CD4-positive, alpha-beta T cell treated with Interleukin-15 for 1 hour (primary cell): ENCODE measurements around the gene BRSK2.

Experiments
- DNase-seq: peaks from one replicate; pipeline ENCODE4 v3.0.0-alpha.2; 2020

The BRSK2 gene

DNA sequence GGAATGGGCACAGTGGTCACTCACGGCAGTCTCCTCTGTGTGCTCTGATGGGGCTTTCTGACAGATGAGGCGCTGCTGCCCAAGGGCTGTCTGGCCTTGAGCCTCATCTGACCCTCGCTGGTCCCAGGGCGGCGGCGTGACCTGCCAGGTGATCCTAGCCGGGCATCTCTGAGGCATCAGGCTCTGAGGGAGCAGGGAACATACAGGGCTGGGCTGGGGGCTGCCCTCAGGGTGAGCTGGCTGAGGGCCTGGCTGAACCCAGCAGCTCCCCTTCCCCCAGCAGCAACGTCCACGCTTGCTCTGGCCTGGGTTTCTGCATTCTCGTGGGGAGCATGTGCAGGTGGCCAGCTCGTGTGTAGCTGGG is 49.2 kb downstream of the BRSK2 start:
- no peak for DNase-seq

DNA sequence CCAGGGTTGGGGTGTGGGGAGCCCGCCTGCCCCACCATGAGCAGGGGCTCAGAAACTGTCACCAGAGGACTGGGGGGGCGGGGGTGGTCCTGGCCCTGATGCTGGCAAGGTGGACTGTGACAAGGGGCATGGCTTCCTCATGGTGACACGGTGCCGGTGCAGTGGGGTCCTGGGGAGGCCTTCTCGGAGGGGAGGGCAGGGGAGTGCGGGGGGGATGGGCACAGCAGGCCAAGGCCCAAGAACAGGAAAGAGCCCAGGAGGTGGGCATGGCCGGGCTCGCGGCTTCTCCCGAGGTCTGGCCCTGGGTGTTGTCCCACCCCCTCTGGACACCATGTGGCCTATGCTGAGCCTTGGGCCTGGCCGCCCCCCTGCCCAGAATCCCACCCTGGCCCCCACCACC is 49.6 kb downstream of the BRSK2 start:
- no peak for DNase-seq

DNA sequence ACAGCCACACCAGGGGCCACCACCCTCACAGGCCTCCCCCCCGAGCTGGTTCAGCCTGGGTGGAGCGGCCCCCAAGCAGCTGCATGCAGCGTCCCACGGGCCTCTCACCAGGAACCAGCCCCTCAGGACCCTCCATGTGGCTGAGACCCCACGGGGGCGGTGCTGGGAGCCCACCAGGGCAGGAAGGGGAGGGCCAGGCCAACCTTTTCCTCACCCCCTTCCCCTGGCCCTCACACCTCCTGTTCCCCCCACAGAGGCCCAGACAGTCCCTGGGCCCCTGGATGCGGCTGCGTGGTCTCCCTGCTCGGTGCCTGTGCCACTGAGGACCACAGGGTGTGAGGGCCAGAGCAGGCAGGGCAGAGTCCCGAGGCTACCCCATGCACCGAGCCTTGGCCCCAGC is 50.3 kb downstream of the BRSK2 start:
- DNase-seq = no peak

DNA sequence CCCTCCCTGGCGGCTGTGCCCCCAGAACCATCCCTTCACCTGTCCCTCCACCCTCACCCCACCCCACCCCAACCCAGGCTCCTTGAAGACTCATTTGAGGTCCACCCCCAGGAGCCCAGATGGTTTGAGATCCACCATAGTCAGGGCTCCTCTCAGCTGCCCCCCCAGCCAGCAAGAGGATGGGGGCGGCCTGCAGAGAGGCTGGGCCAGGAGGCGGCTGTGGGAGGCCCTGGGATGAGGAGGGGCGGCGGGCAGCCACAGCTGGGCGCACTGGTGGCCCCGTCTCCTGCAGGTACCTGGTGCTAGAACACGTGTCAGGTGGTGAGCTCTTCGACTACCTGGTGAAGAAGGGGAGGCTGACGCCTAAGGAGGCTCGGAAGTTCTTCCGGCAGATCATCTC is 50.8 kb downstream of the BRSK2 start:
- DNase-seq = no peak

DNA sequence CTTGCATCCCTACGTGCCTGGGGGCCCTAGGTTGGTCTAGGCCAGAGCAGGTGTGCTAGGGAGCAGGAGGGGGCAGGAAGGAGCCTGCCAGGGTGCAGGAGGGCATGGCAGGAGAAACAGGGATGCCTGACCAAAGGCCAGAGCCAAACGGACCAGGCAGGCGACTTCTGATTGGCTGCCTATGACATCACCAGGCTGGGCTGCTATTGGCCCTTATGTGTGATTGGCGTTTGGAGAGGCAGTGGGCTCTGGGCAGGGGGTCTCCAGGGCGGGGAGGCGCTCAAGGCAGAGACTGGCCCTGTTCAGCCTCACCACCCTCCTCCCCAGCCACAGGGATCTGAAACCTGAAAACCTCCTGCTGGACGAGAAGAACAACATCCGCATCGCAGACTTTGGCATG is 52.4 kb downstream of the BRSK2 start:
- no peak for DNase-seq

DNA sequence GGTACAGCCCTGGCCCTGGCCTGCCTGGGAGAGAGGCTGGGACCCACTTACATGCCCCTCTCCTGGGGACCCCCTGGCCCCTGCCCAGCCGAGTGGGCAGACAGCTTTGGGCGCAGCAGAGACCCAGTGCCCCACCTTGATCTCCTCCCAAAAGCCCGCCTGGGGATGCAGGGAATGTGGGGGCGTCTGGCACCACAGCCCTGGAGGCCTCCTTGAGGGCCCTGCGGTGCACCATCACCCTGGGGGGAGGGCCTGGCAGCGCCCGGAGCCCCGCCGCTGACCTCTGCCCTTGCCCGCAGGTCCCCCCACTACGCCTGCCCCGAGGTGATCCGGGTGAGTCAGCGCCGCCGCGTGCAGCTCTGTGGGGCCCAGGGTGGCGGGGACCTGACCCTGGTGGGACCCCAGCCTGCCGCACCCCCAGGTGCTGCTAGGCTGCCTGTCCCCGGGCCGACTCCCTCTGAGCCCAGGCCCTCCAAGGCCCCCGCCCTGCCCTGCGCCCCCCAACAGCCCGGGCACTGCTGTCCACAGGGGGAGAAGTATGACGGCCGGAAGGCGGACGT is 53.2 kb downstream of the BRSK2 start:
- DNase-seq = no peak

DNA sequence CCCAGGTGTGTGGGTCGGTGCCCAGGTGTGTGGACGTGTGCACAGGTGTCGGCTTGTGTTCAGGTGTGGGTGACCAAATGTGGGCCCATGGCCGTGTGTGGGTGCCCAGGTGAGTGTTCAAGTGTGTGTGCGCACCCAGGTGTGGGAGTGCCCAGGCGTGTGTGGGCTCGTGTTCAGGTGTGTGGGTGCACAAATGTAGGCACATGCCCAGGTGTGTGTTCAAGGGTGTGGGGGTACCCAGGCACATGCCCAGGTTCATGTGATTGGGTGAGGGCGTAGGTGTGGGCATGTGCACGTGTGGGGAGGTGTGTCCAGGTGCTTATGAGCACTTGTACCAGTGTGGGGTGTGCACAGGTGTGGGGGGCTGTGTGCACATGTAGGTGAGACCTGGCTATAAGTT is 54.0 kb downstream of the BRSK2 start:
- no peak for DNase-seq

DNA sequence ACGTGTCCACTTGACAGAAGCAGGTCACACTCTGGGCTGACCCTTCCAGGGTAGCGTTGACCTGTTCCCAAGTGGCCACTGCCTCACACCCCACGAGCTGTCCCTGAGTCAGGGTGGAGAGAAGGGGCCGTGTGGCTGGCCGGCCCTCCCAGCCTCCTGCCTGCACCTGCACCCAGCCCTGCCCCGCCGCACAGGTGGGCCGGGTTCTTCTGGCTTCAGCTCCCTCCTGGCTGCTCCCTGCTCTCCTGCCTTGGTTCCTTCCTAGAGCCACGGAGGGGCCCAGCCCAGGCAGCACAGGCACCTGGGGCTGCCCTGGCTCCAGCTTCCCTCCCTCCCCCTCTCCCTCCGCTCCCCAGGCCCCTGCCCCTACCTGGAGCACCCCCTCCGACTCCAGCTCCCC is 54.6 kb downstream of the BRSK2 start:
- no peak for DNase-seq

DNA sequence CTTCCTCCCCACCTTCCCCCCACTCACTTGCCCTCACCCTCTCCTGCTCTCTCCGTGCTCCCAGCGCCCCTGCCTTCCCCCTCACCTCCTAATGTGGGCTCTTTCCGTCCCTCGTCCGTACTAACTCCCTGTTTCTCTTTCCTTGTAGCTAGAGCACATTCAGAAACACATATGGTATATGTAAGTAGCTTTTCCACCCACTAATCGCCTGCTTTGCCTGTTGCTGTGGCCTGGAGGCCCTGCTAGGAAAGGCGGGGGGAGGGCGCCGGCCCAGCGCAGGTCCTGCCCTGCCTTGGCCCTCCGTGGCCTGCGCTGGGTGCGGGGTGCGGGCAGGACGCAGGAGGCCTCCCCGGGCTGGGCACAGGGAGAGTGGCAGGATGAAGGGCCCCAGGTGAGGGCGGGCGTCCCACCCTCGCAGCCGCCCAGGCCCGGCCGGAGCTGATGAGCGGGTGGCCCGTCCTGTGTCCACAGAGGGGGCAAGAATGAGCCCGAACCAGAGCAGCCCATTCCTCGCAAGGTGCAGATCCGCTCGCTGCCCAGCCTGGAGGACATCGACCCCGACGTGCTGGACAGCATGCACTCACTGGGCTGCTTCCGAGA is 55.2 kb downstream of the BRSK2 start:
- DNase-seq = no peak

DNA sequence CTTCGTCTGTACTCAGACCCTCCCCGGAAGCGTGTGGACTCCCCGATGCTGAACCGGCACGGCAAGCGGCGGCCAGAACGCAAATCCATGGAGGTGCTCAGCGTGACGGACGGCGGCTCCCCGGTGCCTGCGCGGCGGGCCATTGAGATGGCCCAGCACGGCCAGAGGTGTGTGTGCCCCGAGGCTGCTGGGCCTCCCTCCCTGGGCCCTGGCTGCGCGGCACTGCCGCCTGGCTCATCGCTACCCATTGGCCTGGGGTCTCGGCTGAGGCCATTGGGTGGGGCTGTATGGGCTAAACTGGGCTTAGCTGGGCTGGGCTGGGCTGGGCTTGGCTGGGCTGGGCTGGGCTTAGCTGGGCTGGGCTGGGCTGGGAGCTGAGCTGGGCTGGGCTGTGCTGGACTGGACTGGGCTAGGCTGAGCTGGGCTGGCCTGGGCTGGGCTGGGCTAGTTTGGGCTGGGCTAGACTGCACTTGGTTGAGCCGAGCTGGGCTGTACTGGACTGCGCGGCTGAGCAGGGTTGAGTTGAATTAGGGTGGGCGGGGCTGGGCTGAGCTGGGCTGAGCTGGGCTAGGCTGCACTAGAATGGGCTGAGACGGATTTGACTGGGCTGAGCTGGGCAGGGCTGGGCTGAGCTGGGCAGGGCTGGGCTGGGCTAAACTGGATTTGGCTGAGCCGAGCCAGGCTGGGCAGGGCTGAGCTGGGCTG is 56.2 kb downstream of the BRSK2 start:
- DNase-seq = no peak

DNA sequence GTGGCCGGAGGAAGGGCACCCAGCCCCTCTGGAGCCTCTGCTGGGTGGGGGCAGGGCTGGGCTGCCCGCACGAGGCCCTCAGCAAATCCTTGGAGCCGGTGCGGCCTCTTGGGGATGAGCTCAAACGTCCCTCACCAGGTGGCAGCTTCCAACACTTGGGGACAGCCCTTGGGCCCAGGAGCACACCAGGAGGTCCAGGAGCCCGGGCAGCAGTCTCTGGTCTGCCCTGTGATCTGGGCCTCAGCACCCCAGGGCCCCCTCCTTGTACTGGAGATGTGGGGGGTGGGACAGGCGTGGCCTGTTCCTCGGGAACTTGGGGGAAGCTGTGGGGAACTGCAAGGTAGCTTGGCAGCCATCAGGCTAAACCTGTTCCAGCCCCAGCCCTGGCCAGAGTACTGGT is 56.9 kb downstream of the BRSK2 start:
- DNase-seq = no peak

DNA sequence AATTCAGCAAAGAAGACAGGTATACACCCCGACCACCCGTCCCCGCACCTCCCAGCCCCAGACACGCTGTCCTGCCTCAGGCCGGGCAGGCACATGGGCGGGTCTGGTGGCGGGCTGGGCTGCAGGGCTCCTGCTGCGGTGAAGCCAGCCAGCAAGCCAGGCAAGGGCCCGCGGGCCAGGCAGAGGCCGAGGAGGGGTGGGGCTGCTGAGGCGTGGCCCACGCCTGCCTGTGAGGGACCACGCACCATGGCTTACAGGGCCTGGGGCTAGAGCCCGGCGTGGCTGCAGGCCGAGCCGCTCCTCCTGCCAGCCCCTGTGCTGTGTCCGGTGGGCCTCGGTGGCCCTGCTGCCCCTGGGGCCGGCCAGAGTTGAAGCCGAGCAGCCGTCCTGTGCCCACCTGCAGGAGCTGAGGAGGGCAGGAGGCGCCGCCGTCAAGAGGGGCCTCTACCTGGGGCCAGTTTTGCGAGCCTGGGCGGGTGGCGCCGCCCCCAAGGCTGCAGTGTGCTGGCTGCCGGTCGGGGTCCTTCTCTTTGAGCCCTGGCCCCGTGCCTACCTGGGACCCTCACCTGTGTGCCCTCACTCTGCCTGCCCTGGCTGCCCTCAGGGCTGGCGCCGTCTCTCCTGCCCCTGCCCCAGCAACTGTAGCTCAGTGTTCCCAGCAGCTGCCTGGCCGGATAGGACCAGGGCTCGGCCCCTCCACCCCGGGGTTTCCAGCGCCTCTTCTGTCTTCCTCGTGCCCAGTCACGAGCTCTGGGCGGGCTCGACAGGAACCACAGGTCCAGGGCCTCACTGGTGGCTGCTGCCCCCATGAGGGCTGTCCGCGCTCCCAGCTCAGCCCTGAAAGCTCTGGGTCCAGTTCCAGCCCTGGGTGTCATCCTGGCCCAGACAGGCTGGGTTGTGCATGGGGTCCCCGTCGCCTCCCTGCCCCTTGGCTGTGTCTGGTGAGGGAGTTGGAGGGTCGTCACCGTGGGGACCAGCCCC is 58.4 kb downstream of the BRSK2 start:
- no peak for DNase-seq

DNA sequence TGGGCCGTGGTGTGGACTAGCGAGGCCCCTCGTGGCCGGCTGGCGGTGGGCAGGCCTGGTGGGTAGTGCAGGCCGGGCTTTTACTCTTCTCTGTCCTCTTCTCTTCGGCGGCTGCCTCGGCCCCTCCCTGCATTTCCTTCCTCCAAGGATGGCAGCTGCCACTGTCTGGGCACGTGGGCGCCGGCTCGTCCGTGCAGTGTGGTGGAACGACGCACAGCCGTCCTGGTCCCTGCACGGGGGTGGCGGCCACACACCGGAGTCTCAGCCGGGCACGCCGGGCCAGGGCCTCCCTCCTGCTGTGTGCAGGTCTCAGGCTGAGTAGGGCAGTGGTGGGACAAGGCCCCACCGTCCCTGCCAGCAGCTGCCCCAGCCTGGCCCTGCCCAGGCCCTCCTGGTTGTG is 59.1 kb downstream of the BRSK2 start:
- no peak for DNase-seq

DNA sequence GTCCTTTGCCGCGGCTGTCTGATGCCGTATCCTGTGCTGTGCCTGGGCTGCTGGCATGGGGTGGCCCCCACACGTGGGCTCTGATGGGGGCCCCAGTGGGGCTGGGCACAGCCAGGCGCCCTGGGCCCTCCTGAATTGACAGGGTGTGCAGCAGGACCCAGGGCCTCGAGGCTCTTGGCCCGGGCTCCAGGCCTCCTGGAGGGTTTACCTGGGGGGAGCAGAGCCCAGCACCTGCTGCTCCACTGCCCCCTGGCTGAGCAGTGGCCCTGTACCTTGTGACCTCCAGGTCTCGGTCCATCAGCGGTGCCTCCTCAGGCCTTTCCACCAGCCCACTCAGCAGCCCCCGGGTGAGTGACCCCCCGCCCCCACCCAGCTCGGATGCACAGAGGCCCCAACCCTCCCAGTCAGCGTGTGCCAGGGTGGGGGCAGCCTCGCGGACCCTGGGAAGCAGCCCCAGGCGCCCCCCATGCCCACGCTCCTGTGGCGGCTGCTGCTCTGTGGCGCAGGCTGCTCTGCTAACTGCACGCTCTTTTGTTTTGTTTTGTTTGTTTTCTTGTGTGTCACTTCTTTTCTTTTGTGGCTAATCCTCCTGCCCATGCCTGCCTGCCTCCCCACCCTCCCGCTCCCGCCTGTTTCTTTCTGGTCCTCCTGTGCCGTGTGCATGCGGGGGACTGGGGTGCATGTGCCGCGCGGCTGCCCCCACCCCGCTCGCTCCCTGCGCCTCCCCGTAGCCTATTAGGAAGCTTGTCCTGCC is 59.9 kb downstream of the BRSK2 start:
- DNase-seq = no peak

DNA sequence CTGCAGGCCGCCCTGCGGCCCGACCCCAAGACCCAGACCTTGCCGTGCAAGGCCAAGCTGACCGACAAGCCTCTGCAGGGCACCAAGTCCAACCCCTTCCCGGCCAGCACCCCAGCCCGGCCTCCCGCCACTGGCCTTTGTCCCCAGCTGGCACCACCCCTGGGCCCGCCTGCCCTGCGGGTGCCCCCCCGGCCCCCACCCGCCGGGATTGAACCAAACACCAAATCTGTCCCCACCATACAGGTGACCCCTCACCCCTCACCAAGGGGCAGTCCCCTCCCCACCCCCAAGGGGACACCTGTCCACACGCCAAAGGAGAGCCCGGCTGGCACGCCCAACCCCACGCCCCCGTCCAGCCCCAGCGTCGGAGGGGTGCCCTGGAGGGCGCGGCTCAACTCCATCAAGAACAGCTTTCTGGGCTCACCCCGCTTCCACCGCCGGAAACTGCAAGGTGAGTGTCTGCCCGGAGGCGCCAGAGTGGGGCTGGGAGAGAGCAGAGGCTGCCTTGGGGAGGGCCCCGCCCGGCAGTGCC is 60.7 kb downstream of the BRSK2 start:
- DNase-seq = no peak

DNA sequence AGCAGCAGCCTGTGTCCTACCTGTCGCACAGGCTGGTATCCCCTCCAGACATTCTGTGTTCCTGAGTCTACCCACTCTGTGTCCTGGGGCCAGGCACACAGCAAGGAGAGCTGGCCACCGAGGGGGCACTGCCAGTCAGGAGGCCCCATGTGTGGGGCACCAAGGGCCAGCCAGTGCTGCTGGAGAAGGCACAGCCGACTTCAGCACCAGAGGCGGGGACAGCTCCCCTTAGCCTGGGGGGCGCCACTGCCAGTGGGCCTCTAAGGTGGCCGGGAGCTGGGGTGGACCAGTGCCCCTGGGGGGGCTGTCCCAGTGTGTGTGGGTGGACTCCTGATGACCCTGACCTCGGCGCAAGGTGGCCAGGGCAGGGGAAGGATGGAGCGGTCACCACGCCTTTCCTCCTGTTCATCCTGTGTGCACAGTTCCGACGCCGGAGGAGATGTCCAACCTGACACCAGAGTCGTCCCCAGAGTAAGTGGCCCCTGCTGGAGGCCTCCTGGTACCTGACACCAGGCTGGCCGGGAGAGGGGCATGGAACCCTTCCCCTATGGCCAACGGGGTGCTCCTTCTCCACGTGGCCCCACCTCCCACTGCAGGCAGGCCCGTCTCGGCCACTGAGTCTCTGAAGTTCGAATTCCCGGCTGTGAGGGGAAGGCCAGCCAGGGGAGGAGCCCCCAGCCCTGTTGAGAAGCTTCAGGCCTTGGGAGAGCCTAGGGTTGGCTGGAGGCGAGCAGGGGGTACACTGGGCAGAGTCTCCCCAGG is 61.4 kb downstream of the BRSK2 start:
- no peak for DNase-seq

DNA sequence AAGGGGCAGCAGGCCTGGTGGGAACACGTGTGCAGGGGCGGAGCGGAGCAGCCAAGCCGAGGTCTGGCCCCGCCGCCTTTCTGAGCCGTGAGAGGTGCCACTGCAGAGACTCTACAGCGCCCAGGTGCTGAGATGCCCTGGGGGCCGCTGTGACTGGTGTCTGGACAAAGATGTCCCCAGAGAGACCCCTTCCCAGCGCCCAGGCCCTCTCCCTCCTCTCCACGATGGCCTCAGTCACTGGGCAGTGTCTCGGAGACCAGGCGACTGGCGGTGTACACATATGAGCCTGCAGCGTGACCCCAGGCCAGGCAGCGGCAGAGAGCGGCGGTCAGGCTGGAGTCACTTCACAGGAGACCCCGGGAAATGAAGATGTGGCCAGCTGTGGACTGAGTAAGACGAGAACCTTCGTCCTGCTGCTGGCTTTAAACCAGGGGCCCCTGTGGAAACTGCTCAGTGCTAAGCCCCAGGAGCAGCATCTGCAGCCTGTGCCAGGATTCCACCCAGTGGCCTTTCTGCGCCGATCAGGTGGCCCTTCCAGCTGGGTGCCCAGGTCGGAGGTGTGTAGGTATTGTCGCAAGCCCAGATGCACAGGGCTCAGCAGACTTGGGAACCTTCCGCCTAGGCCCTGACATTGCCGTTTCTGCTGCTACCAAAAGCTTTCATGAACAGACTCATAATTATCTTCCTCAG is 62.2 kb downstream of the BRSK2 start:
- DNase-seq = no peak

DNA sequence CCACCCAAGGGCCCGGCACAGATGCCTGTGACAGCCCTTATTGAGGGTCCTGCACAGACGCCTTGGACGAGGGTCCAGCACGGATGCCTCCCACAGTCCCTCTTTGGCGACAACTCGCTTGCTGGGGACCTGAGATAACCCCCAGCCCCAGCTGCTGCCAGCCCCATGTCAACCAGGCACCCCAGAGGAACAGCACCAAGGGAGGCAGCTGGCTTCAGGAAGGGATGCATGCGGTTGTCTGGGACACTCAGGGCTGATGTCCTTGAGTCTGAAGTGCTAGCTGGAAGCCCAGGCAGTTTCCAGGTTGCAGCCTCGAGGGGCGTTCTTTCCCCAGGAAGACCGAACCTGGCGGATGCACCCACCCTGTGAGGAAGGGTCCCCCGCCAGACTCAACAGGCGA is 63.0 kb downstream of the BRSK2 start:
- no peak for DNase-seq

DNA sequence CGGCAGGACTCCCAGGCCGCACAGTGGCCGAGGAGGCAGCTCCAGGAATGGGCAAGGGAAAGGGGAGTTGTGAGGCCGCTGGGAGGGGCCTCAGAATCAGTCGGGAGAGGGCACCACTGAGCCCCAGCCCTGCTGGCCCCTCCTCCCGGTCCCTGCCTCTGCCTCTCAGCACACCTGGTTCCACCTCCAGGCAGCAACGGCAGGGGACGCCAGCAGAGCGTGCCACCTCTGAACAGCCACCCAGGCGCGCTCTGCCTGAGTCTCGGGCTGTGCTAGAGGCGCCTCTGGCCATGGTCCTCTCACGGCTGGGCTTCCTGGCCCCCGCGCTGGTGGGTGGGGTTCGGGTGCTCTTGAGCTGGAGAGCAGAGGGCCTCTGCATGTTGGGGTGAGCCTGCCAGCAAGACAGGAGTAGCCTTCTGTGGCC is 63.9 kb downstream of the BRSK2 start:
- no peak for DNase-seq

DNA sequence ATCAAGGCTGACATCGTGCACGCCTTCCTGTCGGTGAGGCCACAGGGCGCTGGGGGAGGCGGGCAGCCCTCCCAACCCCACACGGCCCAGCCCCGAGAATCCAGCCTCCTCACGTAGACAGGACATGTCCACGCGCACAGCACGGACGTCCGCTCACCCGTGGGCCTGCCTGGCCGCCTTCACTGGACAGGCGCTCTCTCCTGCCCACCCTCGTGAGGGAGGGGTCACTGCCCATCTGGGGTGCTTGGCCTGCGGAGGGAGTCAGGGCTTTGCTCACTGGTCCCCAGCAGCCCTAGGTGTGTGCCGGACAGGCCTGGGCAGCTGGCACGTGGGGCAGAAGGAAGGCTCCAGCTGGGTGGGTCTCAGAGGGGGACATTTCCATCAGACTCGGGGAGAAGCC is 64.8 kb downstream of the BRSK2 start:
- DNase-seq = no peak
